Ascending aorta (tissue), 2 donors: ENCODE results near the gene LONP1. TPM values are rescaled to one million over a fixed set of nuclear protein-coding genes. Genes with fewer than 3 reads are reported as not detected.

Experiments
- DNase-seq, 2 donors: peaks; one replicate each; pipeline ENCODE4 v3.0.0-alpha.2; 2019; ENCODE audit warnings: low spot score in 2 of 2
- H3K27ac ChIP-seq, 2 donors: fragments of 200-600 bp; sonication (generic); one replicate each; pipeline ENCODE4 v1.5.1; 2016 to 2017; ENCODE audit warnings: mild to moderate bottlenecking in 1 of 2
- H3K27me3 ChIP-seq: fragments of 200-600 bp; sonication (generic); one replicate; pipeline ENCODE4 v1.5.1; 2017
- H3K36me3 ChIP-seq, 2 donors: fragments of 200-600 bp; sonication (generic); one replicate each; pipeline ENCODE4 v1.5.1; 2016
- H3K4me1 ChIP-seq, 2 donors: fragments of 200-600 bp; sonication (generic); one replicate each; pipeline ENCODE4 v1.5.1; 2016 to 2017; ENCODE audit warnings: mild to moderate bottlenecking in 1 of 2
- H3K4me3 ChIP-seq, 2 donors: fragments of 200-600 bp; sonication (generic); one replicate each; pipeline ENCODE4 v1.5.1; 2016 to 2017; ENCODE audit warnings: mild to moderate bottlenecking in 1 of 2
- H3K9me3 ChIP-seq, 2 donors: fragments of 200-600 bp; sonication (generic); one replicate each; pipeline ENCODE4 v1.5.1; 2016
- intact Hi-C: fragments of 100-400 bp; cut with DNase I; formaldehyde crosslinking; loops from one replicate; pipeline ENCODE4 v1.15.1; 2023
- total RNA-seq: library from RNA; depleted of rRNA; stranded (reverse); fragments of >200 nt; gene quantifications from one replicate; pipeline ENCODE4 v1.1.0, GENCODE V29; 2016
- TF ChIP-seq, protein P1 (sequence below), 3 experiments: fragments of 200-600 bp in 2 of 3; fragments of 450-650 bp in 1 of 3; sonication (generic) in 2 of 3; IDR thresholded peaks; one replicate each; pipeline ENCODE4 v1.5.1; 2016 to 2019; ENCODE audit warnings: antibody characterized with exemption in 3 of 3, mild to moderate bottlenecking in 1 of 3, moderate library complexity in 1 of 3

The LONP1 gene
- total RNA-seq, 1 donor from 2014 or later: 60.0 TPM

DNA sequence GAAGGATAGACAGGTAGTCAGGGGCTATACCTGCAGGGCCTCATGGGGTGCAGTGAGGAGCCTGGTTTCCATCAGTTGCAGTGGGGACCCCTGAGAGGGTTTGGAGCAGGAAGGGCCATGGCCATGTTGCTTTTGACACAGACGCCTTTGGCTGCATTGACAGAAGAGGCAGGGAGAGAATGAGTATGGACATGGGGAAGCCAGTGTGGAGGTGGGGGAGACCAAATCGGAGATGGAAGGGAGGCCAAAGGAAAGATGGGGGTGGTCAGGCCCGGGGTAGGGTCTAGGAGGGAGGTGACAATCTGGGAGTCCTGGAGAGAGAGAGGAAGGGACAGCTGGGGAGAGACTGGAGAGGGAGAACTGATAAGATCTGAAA is 37.9 kb downstream of the LONP1 start:
- Histone ChIP-seq H3K27ac (no peak overlapping the region), H3K4me3 (no peak overlapping the region), H3K36me3 (peaks cover 0 to 7% of the 10 kb centered on the region in 2 donors), H3K9me3 (no peaks in the 10 kb centered on the region), H3K27me3 (no peaks in the 10 kb centered on the region), H3K4me1 (peaks cover 6 to 12% of the 10 kb centered on the region in 2 donors)
- TF ChIP-seq, protein P1, sequence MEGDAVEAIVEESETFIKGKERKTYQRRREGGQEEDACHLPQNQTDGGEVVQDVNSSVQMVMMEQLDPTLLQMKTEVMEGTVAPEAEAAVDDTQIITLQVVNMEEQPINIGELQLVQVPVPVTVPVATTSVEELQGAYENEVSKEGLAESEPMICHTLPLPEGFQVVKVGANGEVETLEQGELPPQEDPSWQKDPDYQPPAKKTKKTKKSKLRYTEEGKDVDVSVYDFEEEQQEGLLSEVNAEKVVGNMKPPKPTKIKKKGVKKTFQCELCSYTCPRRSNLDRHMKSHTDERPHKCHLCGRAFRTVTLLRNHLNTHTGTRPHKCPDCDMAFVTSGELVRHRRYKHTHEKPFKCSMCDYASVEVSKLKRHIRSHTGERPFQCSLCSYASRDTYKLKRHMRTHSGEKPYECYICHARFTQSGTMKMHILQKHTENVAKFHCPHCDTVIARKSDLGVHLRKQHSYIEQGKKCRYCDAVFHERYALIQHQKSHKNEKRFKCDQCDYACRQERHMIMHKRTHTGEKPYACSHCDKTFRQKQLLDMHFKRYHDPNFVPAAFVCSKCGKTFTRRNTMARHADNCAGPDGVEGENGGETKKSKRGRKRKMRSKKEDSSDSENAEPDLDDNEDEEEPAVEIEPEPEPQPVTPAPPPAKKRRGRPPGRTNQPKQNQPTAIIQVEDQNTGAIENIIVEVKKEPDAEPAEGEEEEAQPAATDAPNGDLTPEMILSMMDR (IDR thresholded peaks at IDR 0.05): no peak
- no peak for DNase-seq
- intact Hi-C loops: loop anchor here (5.0 kb wide), 1 partner anchor 390 kb away; no protein-coding TSS in a partner anchor

- H3K27ac ChIP-seq: no peak overlapping the region
- H3K4me1 ChIP-seq: peaks cover 6 to 12% of the 10 kb centered on the region in 2 donors
- H3K27me3 ChIP-seq: no peaks in the 10 kb centered on the region
- TF ChIP-seq, protein P1 (IDR thresholded peaks at IDR 0.05): no peak
- peaks cover 0 to 7% of the 10 kb centered on the region in 2 donors for H3K36me3 ChIP-seq
- peak overlapping the region; percentile 77 to 96 for H3K4me3 ChIP-seq
- H3K9me3 ChIP-seq: no peaks in the 10 kb centered on the region
- intact Hi-C loops: loop anchor here (1.0 to 5.0 kb wide), 3 partner anchors 39 to 389 kb away; partner anchors contain the start of genes CATSPERD, LONP1 and NDUFA11
- no peak for DNase-seq
Measured at GRCh38 chr19:5681391-5682106, 38.4 kb downstream of the LONP1 start.

DNA sequence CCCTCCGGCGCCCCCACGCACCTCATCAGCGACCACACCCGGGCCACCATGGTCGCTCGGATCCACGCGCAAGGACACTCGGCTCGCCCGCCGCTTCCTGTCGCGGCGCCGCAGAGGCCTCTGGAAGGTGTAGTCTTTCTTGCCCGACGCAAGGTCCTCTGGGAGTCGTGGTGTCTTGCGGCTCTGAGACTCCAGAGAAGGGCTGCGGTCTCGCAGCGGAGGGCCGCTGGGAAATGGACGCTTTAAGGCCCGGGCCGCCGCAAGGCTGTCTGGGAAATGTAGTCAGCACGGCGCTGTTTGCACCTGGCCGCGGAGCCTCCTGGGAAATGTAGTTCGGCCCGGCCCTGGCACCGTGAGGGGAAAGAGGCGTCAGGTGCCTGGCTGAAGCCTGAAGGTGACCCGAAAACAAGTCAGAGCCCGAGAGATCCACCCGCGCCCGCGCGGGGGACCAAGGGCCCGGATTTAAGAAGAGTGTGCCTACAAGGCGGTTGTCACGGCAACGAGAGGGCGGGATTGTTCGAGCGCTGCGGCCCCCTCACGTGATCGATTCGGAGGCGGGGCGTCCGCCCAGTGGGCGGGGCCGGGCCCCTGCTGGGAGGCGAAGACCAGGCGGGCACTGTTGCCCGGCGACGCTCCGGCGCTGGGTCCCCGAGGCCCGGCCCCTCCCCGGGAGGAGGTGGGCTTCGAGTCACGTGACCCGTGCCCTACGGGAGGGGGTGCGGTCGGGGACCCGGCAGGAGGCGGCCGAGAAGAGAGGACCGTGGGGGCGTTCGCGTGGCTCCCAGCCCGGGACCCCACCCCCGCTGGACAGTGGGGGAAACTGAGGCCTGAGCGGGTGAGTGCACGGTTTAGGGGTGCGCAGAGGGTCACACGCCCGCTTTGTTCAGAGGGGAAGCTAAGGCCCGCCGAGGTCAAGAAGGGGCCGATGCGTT is 39.2 kb downstream of the LONP1 start, which contains the start of the genes HSD11B1L and MICOS13:
Gene HSD11B1L, plus strand, starts transcription at position 591 of the 932 bp plus-strand sequence. CDS start 3,806 bp downstream, outside the sequence.
Gene MICOS13, minus strand, starts transcription at position 80 of the 932 bp plus-strand sequence. Its CDS starts 30 bp downstream, at position 50.
- intact Hi-C loops: loop anchor here (1.0 to 5.0 kb wide), 5 partner anchors 10 to 388 kb away; partner anchors contain the start of genes CATSPERD, LONP1, NDUFA11 and RPL36

DNA sequence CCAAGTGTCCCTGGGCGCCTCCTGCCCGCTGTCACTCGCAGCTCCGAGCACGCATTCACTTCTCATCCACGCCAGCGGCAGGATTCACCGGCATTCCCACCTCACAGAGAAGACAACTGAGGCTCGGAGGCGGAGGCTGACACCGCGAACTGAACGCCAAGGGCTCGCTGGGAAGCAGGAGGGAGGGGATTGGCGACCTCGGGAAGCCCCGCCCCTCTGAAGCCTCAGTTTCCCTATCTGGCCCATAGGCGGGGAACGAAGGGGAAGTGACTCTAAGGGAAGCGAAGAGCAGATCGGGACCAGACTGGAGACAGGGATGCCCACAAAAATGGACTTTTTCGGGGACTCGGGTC is 39.9 kb downstream of the LONP1 start:
- Histone ChIP-seq H3K9me3 (no peaks in the 10 kb centered on the region), H3K27me3 (no peaks in the 10 kb centered on the region), H3K36me3 (peaks cover 0 to 7% of the 10 kb centered on the region in 2 donors), H3K4me1 (peaks cover 6 to 9% of the 10 kb centered on the region in 2 donors), H3K4me3 (peak overlapping the region; percentile 77 to 96), H3K27ac (peak overlapping the region; percentile 80 to 95)
- TF ChIP-seq, protein P1 (IDR thresholded peaks at IDR 0.05): no peak
- DNase-seq: no peak
- intact Hi-C loops: loop anchor here (1.0 to 5.0 kb wide), 4 partner anchors 10 to 388 kb away; partner anchors contain the start of genes NDUFA11, RPL36 and SAFB2

More for the DNA sequence above, 39.2 kb downstream of the LONP1 start, which contains the start of the genes HSD11B1L and MICOS13:
- DNase-seq: peak; percentile 97 to 99
- TF ChIP-seq, protein P1 (IDR thresholded peaks at IDR 0.05): no peak
- H3K27me3 ChIP-seq: no peaks in the 10 kb centered on the region
- peak within 1 kb of the TSS; percentile 80 to 95 for H3K27ac ChIP-seq
- H3K4me3 ChIP-seq: peak within 1 kb of the TSS; percentile 77 to 96
- H3K9me3 ChIP-seq: no peaks in the 10 kb centered on the region
- peaks cover 6 to 9% of the 10 kb centered on the region in 2 donors for H3K4me1 ChIP-seq
- peaks cover 0 to 7% of the 10 kb centered on the region in 2 donors for H3K36me3 ChIP-seq
